HG03103 (cell line): Measurements from ENCODE around the gene C4orf50.
"Not testable (repeated sequence)": the region's sequence is repeated elsewhere in the genome, so short reads cannot be mapped to it uniquely, and the experiment has no call there.

Experiments used
- ATAC-seq: cut with Tn5 transposase; IDR thresholded peaks from one replicate; pipeline ENCODE4 v1.9.1; 2021; ENCODE audit warnings: low read depth; ENCODE audit not compliant: unreplicated experiment

The C4orf50 gene

DNA sequence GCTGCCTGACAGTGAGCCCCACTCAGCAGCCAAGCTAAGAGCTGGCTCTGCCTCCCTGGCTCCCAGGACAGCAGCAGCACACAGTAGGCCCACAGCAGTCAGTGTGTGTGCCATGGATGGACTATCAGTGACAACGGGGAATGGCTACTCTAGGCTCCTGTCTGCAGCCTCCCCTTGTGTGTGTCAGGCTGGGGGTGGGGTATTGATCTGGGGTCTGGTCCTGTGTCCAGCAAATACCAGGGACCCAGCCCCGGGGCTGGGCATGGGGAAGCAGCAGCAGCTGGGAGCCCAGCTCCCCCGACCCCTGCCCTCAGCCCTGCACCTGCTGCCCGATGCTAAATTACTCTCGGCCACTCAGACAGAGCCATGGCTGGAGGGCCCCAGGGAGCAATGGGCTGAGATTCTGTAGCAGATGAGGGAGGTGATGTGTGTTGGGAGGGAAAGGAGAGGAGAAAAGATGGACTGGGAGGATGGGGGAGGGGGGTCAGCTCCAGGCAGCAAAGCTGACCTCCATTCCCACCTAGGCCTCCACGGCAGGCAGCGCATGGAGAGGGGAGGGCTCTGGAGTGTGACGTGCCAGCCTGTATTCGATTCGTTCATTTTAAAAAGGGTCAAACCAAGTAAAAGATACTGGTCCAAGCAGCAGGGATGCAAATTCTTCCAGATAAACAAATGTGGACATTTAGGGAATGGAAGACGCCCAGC lies 64.0 kb downstream of the C4orf50 start:
- ATAC-seq = no peak

DNA sequence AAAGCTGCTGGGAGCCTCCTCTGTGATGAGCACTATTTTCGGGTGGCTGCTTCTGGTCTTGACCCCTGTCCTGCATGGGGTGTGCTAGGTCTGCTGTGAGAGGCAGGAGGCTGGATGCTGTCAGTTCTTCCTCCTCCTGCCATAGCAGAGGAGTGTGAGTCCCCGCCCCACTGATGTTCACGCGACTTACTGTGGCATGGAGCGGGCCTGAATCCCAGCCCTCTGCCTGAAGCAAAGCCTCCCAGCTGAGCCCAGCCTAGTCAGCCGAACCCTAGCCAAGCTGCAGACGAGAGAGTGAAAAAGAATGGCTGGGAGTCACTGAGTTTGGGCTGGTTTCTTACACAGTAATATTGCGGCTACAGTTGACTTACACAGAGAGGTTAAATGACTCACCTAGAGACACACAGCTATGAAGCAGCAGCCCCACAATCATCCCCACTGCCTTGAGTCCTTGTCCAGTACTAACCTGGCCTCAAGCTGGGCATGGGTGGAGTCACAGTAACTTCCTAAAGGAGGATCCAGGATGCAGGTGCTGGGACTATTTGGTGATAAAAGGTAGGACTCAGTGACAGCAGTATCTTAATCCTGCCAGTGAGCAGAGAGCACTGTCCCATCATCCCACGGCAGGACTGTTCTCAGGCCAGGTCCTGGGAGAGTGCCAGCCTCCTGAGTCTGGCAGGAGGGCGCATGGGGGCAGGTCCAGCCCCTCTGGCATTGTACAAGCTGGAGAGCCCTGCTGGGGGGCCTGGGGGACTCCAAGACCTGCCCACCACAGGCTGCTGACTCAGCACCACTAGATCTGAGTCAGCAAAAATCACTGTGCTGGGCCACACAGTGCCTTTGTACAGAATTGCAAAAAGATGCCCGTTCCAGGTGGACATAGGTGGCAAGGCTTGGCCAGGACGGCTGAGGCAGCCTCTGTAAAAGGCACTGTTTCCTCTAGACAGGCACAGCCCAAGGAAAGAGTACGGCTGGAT lies 65.0 kb downstream of the C4orf50 start:
- ATAC-seq = no peak

DNA sequence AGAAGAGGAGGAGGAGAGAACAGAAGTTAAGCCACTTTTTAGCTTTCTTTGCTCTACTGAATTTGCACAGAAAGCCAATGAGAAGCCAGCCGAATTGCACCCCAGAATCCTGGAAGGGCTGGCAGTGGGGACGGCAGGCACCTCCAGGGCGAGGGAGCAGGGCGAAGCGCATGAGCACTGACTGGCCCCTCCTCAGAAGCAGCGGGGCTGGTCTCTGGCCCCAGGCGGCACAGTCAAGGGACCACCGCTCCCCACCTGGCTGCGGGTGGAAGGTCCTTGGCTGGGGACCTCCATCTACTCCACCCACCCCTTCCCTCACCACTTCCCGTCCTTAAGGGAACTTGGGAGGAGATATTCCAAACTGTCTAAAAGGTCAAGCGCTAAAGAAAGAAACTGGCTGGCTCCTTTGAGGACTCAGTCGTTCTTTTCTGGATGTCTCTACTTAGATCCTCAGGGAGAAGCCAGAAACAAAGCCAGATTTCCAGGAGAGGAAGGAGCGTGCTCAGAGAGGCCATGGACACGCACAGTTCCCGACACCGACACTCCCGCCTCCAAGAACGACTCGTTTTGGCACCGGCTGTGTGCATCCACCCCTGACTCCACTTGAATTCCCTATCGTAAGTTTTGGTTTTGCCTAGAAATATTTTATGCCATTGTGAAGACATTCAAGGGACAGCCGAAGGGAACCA lies 65.8 kb downstream of the C4orf50 start:
- no peak for ATAC-seq

DNA sequence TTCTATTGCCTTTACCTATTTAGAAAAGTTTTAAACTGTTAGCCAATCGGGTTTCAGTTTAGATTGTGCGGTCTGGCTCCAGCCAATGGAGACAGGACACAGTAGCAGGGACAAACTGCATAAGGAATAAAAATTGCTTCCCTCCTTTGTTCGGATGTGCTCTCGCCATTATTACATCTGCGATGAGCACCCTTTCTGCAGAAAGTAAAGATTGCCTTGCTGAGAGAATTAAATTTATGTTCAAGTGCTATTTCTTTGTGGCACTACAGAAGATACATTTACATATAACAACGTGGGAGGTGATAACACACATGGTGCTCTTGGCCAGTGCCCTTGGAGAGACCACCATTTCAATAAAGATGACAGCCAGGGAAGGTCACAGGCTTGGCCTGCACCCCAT lies 71.6 kb downstream of the C4orf50 start:
- ATAC-seq = not testable (repeated sequence)

DNA sequence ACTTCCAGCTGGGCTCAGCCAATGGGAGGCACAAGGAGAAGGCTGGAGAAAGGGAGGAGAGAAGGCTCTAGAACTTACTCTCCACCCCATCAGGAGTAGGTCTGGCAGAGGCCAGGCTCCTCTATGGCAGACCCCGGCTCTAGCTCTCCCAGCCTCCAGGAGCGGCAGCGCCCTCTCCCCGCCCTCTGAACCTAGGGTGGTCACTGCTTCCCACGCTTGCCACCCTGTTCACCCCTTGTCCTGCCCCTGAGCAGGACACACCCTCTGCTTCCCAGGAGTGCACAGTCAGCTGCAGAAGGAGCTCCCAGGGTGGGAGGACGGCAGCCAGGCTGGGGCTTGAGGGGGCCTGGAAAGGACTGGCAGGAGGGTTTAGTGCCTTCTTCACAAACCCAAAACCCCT lies 72.3 kb downstream of the C4orf50 start:
- no peak for ATAC-seq

DNA sequence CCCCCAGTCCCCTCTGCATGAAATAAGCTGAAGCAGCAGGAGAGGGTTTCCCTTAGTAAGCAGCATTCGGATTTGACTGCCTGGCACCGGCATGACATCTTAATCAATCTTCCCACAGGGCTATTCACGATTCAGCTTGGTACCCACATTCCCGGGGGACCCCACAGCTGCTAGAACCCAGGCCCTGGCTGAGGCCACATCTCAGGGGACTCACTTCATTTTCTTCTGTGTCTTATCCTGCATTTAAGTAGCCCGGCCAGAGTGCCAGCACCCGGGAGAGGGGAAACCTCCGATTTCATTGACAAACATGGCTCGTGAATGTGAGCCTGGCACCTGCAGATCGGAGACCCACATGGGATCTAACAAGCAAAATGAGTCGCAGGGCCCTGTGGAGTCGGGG lies 73.1 kb downstream of the C4orf50 start:
- ATAC-seq = no peak

DNA sequence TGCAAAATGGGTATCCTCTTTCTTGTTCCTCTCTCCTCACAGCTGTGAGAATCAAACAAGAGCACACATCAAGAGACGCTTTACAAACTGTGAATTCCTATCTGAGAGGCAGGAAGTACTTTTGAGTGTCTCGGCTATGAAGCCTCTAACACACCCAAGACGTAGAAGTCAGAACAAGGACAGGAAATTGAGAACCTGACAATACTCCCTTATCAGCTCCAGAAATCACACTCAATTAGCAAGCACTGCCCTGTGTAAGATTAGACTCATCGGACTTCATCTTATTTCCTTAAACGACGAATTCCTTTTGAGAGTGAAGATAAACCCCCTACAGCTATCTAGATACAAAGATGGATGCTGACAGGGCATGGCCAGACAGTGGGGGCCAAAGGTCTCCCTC lies 74.7 kb downstream of the C4orf50 start:
- no peak for ATAC-seq

DNA sequence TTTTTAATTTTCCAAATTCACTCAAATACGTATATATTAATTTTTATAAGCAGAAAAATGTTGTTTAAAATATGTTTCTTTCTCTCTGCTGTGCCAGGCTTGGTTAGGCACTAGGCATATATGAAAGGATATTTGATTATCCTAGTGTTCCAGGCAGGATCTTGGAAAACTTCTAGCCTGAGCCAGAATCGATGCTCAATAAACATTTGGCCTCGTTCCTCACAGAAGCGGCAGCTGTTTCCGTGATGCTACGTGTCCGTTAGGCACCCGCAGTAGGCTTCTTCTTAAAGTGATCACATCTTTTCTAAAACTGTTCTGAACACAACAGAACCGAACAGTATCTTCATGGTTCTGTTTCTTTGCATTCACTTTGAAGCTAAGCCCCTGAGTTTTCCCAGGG lies 75.3 kb downstream of the C4orf50 start:
- no peak for ATAC-seq

DNA sequence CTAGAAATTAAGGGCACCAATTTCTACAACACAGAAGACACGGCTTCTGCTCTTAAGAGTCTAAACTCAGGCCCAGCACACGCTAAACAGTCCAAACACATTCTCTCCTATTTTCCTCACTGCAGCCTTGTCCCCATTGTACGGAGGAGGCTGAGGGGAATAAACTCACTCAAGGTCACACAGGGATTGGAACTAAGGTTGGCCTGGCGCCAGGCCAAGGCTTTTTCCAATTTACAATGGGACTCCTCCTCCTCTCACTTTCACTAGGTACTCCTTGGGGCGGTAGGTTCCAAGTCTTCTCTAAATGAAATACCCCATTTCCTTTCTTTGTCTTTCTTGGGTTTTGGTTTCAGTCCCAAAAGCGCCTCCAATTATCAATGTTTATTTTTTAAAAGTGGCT lies 76.6 kb downstream of the C4orf50 start:
- no peak for ATAC-seq

DNA sequence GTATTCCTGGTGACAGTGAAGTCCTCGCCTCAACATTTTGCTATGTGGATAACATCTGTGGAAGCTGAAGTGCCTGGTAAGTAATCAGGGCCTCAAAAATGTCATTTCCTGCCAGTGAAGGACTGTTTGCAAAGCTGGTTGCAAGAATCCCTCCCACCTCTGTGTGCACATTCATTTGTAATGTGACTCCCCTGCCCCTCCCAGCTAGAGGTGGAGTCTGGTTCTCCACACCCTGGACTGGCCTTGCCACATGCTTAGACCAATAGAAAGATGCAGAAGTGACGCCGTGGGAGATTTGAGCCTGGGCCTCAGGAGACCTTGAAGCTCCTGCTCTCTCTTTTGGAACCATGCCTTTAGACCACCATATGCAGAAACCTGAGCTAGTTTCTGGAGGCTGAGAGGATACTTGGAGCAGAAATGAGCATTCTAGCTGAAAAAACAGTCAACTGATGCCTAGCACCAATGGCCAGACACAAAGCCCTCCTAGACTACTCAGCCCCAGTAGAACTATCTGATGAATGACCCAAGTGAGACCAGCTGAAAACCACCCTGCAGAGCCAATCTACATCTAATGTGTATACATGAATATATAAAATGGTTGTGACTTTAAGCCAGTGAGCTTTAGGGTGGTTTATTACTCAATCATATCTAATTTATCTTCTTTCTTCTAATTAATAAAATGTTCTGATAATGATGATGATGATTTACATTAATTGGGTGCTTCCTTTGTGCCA lies 77.6 kb downstream of the C4orf50 start:
- no peak for ATAC-seq

DNA sequence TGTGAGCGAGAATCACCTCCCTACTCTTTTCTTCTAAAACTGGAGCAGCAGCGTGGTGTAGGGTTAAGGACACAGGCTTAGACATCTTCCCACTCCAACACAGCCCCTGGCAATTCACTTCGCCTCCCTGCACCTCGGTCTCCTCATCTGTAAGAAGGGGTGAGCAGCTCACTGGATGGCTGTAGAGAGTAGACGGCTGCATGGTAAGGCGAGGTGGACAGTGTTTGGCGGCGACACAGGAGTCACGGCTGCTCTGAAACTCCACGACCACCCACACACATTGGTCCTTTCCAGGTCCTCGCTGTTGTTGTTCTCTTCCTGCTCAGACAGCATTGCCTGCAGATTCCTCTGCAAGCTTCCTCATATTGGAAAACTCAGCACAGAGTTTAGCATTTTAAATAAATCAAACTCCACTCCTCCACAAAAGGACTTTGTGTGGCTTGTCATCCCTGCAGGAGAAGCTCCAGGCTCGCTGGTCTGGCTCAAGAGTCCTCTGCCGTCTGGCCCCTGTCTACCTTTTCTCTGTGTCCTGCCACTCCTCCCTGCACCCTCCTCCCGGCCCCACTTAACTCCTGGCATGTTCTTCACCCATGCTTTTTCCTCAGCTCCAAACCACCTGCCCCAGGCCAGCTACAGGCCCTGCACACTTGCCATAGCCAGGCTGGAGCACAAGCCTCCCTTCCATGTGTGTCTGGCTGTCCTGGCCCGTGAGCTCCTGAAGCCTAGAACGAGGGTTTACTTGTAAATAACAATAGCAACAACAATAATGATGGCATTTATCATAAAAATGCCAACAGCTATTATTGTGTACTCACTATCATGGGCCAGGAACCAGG lies 84.0 kb downstream of the C4orf50 start:
- no peak for ATAC-seq

DNA sequence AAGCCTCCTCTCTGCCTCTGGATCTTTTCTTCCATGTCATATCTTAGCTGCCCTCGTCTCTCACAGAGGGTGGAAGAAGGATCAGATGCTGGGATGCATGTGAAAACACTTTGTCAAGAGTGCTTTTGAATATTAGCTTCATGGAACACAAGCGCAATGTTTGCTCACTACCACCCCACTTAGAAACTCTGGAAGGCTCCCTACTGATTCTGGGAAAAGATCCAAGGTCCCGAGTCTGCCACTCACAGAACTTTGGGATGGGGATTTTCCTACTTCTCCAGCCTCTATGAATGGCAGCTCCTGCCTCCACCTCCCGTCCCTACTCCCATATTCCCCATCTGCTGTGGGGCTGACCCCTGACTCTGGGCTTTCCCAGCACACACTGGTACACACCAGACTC lies 85.1 kb downstream of the C4orf50 start:
- ATAC-seq = no peak

DNA sequence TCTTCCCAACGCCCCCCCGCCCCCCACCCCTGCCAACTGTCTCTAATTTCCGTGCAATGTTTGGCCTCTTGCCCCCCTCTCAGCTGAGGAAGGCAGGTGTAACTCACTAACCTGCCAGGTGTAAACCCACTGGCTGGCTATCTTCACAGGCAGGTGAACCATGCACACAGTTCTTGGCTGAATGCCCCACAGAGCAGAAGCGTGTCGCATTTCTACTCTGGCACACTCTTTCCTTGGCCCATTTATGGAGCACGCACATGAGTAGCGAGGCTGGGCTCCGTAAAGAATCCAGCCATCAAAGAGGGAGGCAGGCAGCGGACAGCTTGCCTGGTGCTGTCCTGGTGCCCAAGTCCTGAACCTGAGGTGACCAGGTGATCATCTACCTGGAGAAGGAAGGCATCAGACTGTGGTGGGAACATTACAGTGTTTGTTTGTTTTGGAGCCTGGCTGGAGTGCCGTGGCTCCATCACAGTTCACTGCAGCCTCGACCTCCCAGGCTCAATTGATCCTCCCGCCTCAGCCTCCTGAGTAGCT lies 86.1 kb downstream of the C4orf50 start:
- ATAC-seq = no peak

DNA sequence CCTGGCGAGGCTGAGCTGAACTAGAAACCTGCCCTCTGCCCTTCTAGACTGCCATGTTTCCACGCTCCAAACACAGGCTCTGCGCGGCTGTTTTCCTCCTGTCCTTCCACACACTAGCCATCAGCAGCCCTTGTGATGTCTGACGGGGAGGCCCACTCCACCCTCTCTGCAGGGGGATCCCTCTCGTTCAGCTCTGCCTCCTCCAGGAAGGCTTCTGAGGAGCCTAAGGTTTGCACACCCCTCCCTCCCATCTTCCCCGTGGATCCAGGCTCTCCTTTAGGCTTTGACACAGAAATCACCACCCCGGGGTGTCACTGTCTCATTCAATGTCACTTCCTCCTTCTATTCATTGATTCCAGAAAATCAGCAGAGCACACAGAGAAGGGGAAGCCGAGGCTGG lies 86.7 kb downstream of the C4orf50 start:
- ATAC-seq = no peak

DNA sequence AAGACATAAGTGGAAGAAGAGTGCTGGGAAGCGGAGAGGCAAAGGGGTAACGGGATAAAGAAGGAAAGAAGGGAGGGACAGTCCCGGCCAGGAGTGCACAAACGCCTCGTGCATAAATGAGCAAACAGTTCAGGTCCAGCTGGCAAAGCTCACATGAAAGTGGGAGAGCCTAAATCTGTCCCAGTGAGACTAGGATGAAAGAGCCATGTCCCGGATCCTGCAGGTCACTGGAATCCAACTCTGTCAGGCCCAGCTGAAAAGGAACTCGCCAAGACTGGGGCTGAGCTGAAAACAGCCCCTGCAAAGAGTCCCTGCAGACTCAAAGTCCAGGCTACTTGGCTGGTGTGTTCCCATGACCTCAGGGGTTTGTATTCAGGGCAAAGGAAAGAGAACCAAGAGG lies 87.4 kb downstream of the C4orf50 start:
- no peak for ATAC-seq

DNA sequence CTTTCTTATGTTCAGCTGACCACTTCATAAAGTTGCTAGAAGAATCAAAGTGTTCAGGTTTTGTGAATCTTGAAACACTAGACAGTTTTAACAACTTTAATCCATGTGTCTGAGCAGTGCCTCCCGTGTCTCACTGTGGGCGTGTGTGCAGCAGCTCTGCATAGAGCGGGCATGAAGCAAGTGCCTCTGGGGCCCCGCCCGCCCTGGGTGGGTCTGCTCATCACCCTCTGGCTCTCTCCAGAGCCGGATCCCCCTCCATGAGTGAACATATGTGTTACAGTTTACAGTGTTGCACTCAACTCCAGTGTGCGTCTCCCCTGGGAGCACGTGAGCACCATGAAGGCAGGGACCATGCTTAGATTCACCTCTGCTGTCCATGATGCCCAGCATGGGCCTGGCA lies 87.8 kb downstream of the C4orf50 start:
- ATAC-seq = no peak

DNA sequence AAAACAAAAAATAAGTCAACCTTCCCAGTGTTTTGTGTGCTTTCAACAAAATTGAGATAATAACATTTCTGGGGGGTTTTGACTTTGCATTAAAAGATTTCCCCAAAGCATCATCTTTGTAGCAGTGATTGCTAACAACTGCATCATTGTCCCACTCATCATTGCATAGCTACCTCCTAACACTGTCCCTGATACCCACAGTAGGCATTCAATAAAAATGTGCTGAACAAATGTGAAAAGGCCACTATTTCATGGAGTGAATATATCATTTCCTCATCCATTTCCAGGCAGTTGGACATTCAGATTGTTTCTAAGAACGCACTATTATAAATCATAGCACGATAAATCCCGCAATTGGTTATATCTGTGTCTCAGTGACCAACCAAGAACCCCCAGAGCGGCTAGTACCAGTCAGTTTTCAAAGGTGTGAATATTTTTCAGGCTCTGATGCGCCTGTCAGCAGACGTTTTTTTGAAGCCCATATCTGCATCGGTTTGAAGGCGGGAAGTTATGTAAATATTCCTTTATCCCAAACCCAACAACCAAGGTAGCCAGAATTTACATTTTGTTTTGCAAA lies 89.3 kb downstream of the C4orf50 start:
- no peak for ATAC-seq

DNA sequence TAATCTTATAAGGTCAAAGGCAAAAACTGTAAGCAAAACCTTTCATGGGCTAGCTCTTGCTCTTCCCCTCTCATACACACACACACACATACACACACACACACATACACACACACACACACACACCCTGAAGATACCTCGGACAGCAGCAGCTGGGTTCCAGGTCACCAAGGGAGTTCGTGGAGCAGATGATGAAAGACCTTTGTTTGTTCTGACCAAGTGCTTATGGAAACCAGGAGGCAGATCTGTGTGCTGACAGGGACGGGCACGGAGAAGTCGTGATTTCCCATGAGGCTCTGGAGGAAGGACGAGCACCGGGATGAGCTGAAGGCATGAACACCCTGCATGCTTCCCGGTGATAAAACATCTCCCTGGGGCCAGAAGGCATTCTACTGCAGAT lies 90.0 kb downstream of the C4orf50 start:
- no peak for ATAC-seq

DNA sequence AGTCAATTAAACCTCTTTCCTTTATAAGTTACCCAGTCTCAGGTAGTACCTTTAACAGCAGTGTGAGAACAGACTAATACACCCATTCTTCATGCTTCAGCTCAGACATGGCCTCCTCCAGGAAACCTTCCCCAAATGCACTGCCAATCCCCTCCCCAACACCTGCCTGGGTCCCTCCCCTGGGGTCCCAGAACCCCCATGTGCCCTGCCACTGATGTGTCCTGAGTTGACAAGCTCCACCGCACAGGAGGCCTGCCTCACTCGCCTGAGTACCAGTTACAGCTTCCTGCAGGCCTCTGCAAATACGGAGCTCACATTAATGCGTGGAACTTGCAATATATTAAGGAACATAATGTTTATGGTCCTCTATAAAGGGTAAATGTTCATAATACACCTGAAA lies 90.5 kb downstream of the C4orf50 start:
- ATAC-seq = no peak
